Testis (tissue), 2 donors: ENCODE measurements around the gene SBSN.

Source experiments
- CTCF ChIP-seq, 3 experiments: fragments of 450-650 bp in 2 of 3; fragments of 200-600 bp in 1 of 3; sonication (generic) in 1 of 3; IDR thresholded peaks; one replicate each; pipeline ENCODE4 v1.5.1; 2016 to 2019; ENCODE audit warnings: antibody characterized with exemption in 3 of 3, mild to moderate bottlenecking in 2 of 3, moderate library complexity in 1 of 3
- POLR2A ChIP-seq: fragments of 450-650 bp; IDR thresholded peaks from one replicate; pipeline ENCODE4 v1.6.1; 2017; ENCODE audit warnings: antibody characterized with exemption, mild to moderate bottlenecking, moderate library complexity

DNA sequence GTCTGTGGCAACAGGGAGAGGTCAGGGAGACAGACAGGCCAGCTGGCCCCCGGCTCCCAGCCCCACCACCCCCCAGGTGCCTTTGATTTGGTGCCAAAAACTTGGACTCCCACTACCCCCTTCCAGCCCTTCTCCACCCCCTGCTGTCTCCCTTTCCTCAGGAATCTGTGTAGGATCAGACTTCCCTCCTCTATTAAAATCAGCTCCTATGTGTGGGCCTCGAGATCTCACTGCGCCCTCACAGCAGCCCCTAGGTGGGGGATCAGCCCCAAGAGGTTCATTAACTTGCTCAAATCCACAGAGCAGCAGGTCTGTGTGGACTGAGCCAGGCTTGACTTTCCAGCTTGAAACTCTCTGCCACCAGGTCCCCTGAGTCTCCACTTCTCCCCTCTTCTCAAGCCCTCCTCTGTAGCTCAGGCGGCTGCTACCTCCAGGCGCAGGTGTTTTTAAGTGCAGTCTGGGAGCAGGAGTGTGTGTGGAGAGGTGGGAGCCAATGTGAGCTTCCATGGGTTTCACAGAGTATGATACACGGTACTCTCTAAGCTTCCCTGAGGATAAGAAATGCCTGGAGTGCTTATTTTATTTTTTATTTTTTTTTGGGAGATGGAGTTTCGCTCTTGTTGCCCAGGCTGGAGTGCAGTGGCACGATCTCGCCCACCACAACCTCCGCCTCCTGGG lies 6.8 kb upstream of the SBSN start:
- TF ChIP-seq CTCF (IDR thresholded peaks at IDR 0.05), result no peak
- TF ChIP-seq POLR2A, result no peak
